GM12878 (cell line): ENCODE measurements around the gene SLC2A2. TPM values are rescaled to one million over a fixed set of nuclear protein-coding genes. Genes with fewer than 3 reads are reported as not detected.
A peak's percentile ranks its signal among the peaks of the same experiment; 100 is the strongest.

ENCODE experiments used
- ATAC-seq: fragments of 200-7000 bp; cut with Tn5 transposase; 3 replicates; pipeline ENCODE4 v1.9.1; 2020; ENCODE audit warnings: mild to moderate bottlenecking, moderate library complexity
- BruUV-seq: library from RNA; stranded (reverse); fragments of 400-500 nt; replicated peaks from 2 replicates; lab custom pipeline; 2021; lab: Mats Ljungman, UMichigan
- CTCF ChIA-PET: fragments of 300-600 bp; sonication (Branson Sonifier 250); formaldehyde crosslinking; extraction: SDS; loops from one replicate; lab custom pipeline; 2021; ENCODE audit warnings: inconsistent platforms; lab: Yijun Ruan, JAX
- POLR2A ChIA-PET: fragments of 350-600 bp; formaldehyde crosslinking; extraction: SDS; loops from one replicate; lab custom pipeline; 2021; ENCODE audit warnings: inconsistent platforms; lab: Charles Lee
- RAD21 ChIA-PET: fragments of 300-600 bp; sonication (Branson Sonifier 250); formaldehyde crosslinking; loops from one replicate; lab custom pipeline; 2023; ENCODE audit warnings: antibody characterized with exemption; ENCODE audit not compliant: unreplicated experiment; lab: Charles Lee
- SMC1A ChIA-PET: fragments of 300-600 bp; sonication (Branson Sonifier 250); formaldehyde crosslinking; loops from one replicate; lab custom pipeline; 2023; ENCODE audit not compliant: unreplicated experiment, uncharacterized antibody; lab: Charles Lee
- DNase-seq: peaks from one replicate; pipeline ENCODE4 v3.0.0-alpha.2; 2011; ENCODE audit warnings: low read depth, low spot score
- FAIRE-seq: peaks from 3 replicates; lab custom pipeline; 2011; peaks lifted over from hg19 to GRCh38; lab: Jason Lieb, UNC
- H2AFZ ChIP-seq: 2 replicates; pipeline ENCODE4 v1.6.0; 2011; ENCODE audit warnings: low read depth, low read length, control low read depth; ENCODE audit not compliant: control insufficient read depth
- H3K27ac ChIP-seq: 2 replicates; pipeline ENCODE4 v1.5.1; 2011; ENCODE audit warnings: control low read depth; ENCODE audit not compliant: control insufficient read depth, insufficient read depth
- H3K27me3 ChIP-seq, 2 experiments: replicated peaks in 1 of 2; 2 replicates each; pipeline versions ENCODE4 v1.6.0 to v1.6.1; 2011; ENCODE audit warnings: low read length in 1 of 2; ENCODE audit not compliant: control insufficient read depth in 2 of 2, insufficient read depth in 2 of 2
- H3K36me3 ChIP-seq, 2 experiments: 2 replicates each; pipeline ENCODE4 v1.5.1; 2011; ENCODE audit warnings: low read length in 1 of 2; ENCODE audit not compliant: control insufficient read depth in 2 of 2, insufficient read depth in 2 of 2
- H3K4me1 ChIP-seq: 2 replicates; pipeline ENCODE4 v1.6.1; 2011; ENCODE audit warnings: mild to moderate bottlenecking, low read length, moderate library complexity, mixed read lengths; ENCODE audit not compliant: control insufficient read depth, insufficient read depth
- H3K4me2 ChIP-seq: 2 replicates; pipeline ENCODE4 v1.6.0; 2011; ENCODE audit warnings: control low read depth; ENCODE audit not compliant: control insufficient read depth, insufficient read depth
- H3K4me3 ChIP-seq: fragments of 200-600 bp; sonication (generic); 2 replicates; pipeline ENCODE4 v1.5.1; 2016
- H3K79me2 ChIP-seq: 2 replicates; pipeline ENCODE4 v1.6.0; 2011; ENCODE audit warnings: low read length; ENCODE audit not compliant: control insufficient read depth, insufficient read depth
- H3K9ac ChIP-seq: 2 replicates; pipeline ENCODE4 v1.8.0; 2011; ENCODE audit warnings: low read length, control low read depth, mixed read lengths; ENCODE audit not compliant: control insufficient read depth, insufficient read depth
- H3K9me3 ChIP-seq: replicated peaks from 3 replicates; pipeline ENCODE4 v1.5.1; 2011; ENCODE audit warnings: mild to moderate bottlenecking, low read length; ENCODE audit not compliant: control insufficient read depth, insufficient read depth
- H4K20me1 ChIP-seq: 2 replicates; pipeline ENCODE4 v1.6.0; 2011; ENCODE audit not compliant: control insufficient read depth, insufficient read depth
- HCFC1 ChIP-seq: fragments of 150-350 bp; IDR thresholded peaks from 2 replicates; pipeline ENCODE4 v1.6.1; 2014; ENCODE audit warnings: low read length
- ZBED1 ChIP-seq: IDR thresholded peaks from 2 replicates; pipeline ENCODE4 v1.6.1; 2016; ENCODE audit warnings: borderline replicate concordance
- WGBS: methylation state at CpG from one replicate; pipeline ENCODE4 v1.1.6; 2016; ENCODE audit warnings: low lambda C conversion rate; ENCODE audit not compliant: insufficient replicate concordance, insufficient coverage; ENCODE audit errors: missing lambda C conversion rate; 5-methylcytosine and 5-hydroxymethylcytosine counted together
- in situ Hi-C: fragments of 300-500 bp; cut with MboI; formaldehyde crosslinking; loops from 9 replicates; pipeline ENCODE4 v1.14.3; 2018; ENCODE audit warnings: mixed read lengths
- intact Hi-C: fragments of 100-400 bp; cut with micrococcal nuclease; formaldehyde crosslinking; loops from one replicate; pipeline ENCODE4 v1.14.2; 2022; ENCODE audit not compliant: unreplicated experiment
- polyA plus RNA-seq, 11 experiments: library from polyadenylated mRNA; depleted of rRNA in 4 of 11; unstranded in 6 of 11; stranded (reverse) in 5 of 11; fragments of >200 nt; fragmentation: Nextera tagmentation in 4 of 11; fragmentation: Illumina TruSeq in 1 of 11; extraction: Ambion mirVana in 4 of 11; extraction: Trizol in 1 of 11; gene quantifications; 1 replicate in 1 of 11; 2 replicates in 10 of 11; pipeline versions ENCODE4 v1.2.1 to v1.2.3, GENCODE V29; 2011 to 2016; ENCODE audit warnings: inconsistent platforms in 2 of 11, missing spikeins in 2 of 11, low read depth in 1 of 11
- total RNA-seq, 4 experiments: library from RNA; depleted of rRNA in 3 of 4; stranded (reverse); fragments of >200 nt in 3 of 4; fragmentation: Illumina TruSeq in 1 of 4; extraction: Trizol in 1 of 4; gene quantifications; 2 replicates each; pipeline versions ENCODE4 v1.2.1 to v1.2.3, GENCODE V29; 2013 to 2021
- TF ChIP-seq, protein P1 (sequence below): fragments of 450-650 bp; IDR thresholded peaks from 2 replicates; pipeline ENCODE4 v1.6.1; 2014; ENCODE audit warnings: mild to moderate bottlenecking
- TF ChIP-seq, protein P2 (sequence below): fragments of 450-650 bp; IDR thresholded peaks from 2 replicates; pipeline ENCODE4 v1.6.1; 2016; ENCODE audit warnings: mild to moderate bottlenecking
- TF ChIP-seq, protein P3 (sequence below): IDR thresholded peaks from 2 replicates; pipeline ENCODE4 v1.6.1; 2011; ENCODE audit warnings: mild to moderate bottlenecking, low read depth, low read length, moderate library complexity; ENCODE audit not compliant: insufficient replicate concordance
- TF ChIP-seq, protein P4 (sequence below), 3 experiments: IDR thresholded peaks in 2 of 3; conservative IDR thresholded peaks in 1 of 3; 2 replicates each; pipeline ENCODE4 v1.5.1; 2011; ENCODE audit warnings: low read depth in 3 of 3, low read length in 3 of 3, mild to moderate bottlenecking in 3 of 3, control low read depth in 2 of 3, moderate library complexity in 2 of 3, inconsistent platforms in 1 of 3, mixed read lengths in 1 of 3; ENCODE audit not compliant: control insufficient read depth in 2 of 3, insufficient read depth in 1 of 3; ENCODE audit errors: extremely low read depth in 1 of 3

Gene SLC2A2
- total and polyA plus RNA-seq, 10 of the 15 experiments (the other 5 are each of a cell fraction or from before 2014, with no cell fraction given): 0.04 to 0.10 (median 0.04) TPM; not detected in 7

DNA sequence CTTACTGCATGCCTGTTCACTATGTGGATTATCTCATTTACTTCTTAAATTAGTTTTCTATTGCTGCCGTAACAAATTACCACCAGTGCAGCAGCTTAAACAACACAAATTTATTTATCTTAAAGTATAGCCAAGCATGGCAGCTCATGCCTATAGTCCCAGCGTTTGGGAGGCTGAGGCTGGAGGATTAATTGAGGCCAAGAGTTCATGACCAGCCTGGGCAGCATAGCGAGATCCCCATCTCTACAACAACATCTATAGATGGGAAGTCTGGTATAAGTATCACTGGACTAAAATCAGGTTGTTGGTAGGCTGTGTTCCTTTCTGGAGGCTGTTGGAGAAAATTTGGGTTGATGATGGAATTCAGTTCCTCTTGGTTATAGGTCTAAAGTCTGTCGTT is 5.1 kb downstream of the SLC2A2 start (continued):
- TF ChIP-seq, protein P1, sequence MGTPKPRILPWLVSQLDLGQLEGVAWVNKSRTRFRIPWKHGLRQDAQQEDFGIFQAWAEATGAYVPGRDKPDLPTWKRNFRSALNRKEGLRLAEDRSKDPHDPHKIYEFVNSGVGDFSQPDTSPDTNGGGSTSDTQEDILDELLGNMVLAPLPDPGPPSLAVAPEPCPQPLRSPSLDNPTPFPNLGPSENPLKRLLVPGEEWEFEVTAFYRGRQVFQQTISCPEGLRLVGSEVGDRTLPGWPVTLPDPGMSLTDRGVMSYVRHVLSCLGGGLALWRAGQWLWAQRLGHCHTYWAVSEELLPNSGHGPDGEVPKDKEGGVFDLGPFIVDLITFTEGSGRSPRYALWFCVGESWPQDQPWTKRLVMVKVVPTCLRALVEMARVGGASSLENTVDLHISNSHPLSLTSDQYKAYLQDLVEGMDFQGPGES: no peak
- TF ChIP-seq HCFC1: no peak
- TF ChIP-seq, protein P2, sequence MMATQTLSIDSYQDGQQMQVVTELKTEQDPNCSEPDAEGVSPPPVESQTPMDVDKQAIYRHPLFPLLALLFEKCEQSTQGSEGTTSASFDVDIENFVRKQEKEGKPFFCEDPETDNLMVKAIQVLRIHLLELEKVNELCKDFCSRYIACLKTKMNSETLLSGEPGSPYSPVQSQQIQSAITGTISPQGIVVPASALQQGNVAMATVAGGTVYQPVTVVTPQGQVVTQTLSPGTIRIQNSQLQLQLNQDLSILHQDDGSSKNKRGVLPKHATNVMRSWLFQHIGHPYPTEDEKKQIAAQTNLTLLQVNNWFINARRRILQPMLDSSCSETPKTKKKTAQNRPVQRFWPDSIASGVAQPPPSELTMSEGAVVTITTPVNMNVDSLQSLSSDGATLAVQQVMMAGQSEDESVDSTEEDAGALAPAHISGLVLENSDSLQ: no peak
- TF ChIP-seq, protein P3, sequence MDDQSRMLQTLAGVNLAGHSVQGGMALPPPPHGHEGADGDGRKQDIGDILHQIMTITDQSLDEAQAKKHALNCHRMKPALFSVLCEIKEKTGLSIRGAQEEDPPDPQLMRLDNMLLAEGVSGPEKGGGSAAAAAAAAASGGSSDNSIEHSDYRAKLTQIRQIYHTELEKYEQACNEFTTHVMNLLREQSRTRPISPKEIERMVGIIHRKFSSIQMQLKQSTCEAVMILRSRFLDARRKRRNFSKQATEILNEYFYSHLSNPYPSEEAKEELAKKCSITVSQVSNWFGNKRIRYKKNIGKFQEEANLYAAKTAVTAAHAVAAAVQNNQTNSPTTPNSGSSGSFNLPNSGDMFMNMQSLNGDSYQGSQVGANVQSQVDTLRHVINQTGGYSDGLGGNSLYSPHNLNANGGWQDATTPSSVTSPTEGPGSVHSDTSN: no peak
- TF ChIP-seq, all 136 proteins: peak for 0

DNA sequence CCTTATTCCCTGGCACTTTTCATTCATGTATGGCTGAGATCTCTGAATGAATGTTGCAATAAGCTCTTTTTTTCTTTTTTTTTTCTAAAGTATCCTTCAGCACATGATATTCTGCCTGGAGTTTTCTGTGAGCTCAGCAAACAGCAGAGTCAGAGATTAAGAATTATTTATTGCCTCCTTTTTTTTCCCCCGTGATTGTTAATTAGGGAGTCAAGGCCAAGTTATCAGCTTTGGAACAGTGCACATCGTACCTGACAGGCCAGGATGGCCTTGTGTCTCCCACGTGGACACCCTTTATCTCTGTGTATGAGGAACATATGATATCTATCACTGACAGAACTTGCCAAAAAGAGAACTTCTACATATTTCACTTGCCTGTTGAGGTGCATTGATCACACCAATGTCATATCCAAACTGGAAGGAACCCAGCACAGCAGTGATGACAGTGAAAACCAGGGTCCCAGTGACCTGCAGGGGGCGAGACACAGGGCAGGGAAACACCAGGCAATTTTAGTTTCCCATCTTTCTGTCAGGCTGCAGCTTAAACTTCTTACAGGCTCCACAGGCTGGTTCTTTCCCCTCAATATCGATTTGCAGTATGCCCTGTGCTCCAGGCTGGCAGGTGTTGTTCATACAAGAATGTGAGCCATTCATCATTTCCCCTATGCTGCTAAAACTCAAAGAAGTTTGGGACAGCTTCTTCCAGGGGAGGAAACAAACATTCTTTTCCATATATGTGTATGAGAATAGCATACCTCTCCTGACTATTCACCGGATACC is 8.2 kb downstream of the SLC2A2 start:
- no peak for TF ChIP-seq ZBED1
- TF ChIP-seq, protein P4, sequence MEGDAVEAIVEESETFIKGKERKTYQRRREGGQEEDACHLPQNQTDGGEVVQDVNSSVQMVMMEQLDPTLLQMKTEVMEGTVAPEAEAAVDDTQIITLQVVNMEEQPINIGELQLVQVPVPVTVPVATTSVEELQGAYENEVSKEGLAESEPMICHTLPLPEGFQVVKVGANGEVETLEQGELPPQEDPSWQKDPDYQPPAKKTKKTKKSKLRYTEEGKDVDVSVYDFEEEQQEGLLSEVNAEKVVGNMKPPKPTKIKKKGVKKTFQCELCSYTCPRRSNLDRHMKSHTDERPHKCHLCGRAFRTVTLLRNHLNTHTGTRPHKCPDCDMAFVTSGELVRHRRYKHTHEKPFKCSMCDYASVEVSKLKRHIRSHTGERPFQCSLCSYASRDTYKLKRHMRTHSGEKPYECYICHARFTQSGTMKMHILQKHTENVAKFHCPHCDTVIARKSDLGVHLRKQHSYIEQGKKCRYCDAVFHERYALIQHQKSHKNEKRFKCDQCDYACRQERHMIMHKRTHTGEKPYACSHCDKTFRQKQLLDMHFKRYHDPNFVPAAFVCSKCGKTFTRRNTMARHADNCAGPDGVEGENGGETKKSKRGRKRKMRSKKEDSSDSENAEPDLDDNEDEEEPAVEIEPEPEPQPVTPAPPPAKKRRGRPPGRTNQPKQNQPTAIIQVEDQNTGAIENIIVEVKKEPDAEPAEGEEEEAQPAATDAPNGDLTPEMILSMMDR (IDR thresholded peaks at IDR 0.05 in 2 of 3, conservative IDR thresholded peaks at IDR 0.05 in 1 of 3; ENCODE audit: control insufficient read depth in 2 of 3, extremely low read depth in 1 of 3, insufficient read depth in 1 of 3, low read depth in 3 of 3, low read length in 3 of 3): 0 out of 6 replicates have a peak, but pooled peaks of 2 of the 3 experiments have one; percentile 2 to 16
- TF ChIP-seq, all 136 proteins: peak for 1
- RAD21 ChIA-PET: interaction anchor here (0.6 to 1.1 kb wide), 2 partner anchors 29 to 549 kb away, joined by 3 to 4 read pairs; no protein-coding TSS in a partner anchor
- Histone ChIP-seq H3K9ac (no peak overlapping the region), H2AFZ (no peak overlapping the region), H3K27me3 (no peaks in the 10 kb centered on the region; a peak in 1 of 4 replicates), H3K36me3 (no peaks in the 10 kb centered on the region), H3K27ac (no peak overlapping the region), H3K4me3 (no peak overlapping the region), H3K4me1 (no peaks in the 10 kb centered on the region), H4K20me1 (no peaks in the 10 kb centered on the region), H3K9me3 (no peaks in the 10 kb centered on the region), H3K4me2 (no peak overlapping the region), H3K79me2 (no peaks in the 10 kb centered on the region)
- BruUV-seq: no TSS peak
- in situ Hi-C loops: no loop called here
- POLR2A ChIA-PET: no interaction called here
- intact Hi-C loops: no loop called here
- CTCF ChIA-PET: interaction anchor here (0.7 to 4.7 kb wide), 8 partner anchors 10 to 1385 kb away, joined by 3 to 21 read pairs (median 3); no protein-coding TSS in a partner anchor
- no peak for DNase-seq
- WGBS: 20% methylated on average over 6 of the region's 6 CpGs
- FAIRE-seq: no peak
- ATAC-seq: peak; percentile 56
- SMC1A ChIA-PET: interaction anchor here (0.6 to 0.7 kb wide), 2 partner anchors 22 to 546 kb away, joined by 3 to 4 read pairs; no protein-coding TSS in a partner anchor
